ENCODE data around the gene LIG3.
"Not testable (repeated sequence)": the region's sequence is repeated elsewhere in the genome, so short reads cannot be mapped to it uniquely, and the experiment has no call there.

The LIG3 gene

DNA sequence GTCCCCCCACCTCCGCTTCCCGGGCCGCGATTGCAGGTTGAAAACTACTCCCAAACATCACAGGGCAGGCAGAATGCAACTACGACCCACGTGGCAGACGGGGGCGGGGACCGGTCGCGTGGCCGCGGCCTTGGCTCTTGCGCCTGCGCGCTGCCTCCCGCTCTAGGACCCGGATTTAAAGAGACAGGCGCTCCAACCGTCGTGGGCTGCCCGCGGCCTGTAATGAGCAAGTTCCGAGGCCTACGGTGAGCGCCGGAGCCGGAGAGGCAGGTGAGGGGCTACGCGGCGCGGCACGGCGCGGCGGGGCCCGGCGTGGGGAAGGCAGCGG, at the start of gene LIG3:
Gene LIG3 (plus strand): TSS at position 160 of the 328 bp plus-strand sequence. CDS start 2,494 bp downstream, outside the sequence.
- peak; percentile 89 for DNase-seq (ENCODE audit: low spot score)

DNA sequence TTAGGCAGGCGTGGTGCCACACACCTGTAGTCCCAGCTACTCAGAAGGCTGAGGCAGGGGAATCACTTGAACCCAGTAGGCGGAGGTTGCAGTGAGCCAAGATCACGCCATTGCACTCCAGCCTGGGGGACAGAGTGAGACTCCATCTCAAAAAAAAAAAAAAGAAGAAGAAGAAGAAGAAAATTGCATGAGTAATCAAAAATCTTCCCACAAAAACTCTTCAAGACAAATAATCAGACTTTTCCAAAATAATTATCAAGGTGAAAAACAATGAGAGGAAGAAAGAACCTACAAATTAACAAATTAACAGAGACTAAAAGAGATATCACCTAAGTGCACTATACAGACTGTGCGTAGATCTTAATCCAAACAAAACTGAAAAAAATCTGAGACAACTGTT, 29.5 kb upstream of the LIG3 start:
- not testable (repeated sequence) for DNase-seq (ENCODE audit: low spot score)

DNA sequence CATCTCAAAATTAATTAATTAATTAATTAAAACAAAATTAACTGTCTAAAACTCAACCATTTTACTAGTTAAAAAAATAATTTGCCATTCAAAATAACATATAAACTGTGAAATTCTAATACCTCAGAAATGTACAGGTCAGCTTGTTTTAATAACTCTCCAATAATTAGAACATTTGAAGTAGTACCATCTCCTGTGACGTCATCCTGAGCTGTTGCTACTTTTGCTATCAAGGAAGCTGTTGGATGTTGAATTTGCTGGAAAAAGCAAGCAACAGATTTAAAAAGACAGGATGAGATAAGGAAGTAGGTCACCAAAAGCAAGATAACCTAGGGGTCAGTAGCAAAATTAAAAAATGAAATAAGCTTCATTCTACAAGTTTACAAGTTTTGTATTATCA, 21.9 kb upstream of the LIG3 start:
- DNase-seq (ENCODE audit: low spot score) = no peak

DNA sequence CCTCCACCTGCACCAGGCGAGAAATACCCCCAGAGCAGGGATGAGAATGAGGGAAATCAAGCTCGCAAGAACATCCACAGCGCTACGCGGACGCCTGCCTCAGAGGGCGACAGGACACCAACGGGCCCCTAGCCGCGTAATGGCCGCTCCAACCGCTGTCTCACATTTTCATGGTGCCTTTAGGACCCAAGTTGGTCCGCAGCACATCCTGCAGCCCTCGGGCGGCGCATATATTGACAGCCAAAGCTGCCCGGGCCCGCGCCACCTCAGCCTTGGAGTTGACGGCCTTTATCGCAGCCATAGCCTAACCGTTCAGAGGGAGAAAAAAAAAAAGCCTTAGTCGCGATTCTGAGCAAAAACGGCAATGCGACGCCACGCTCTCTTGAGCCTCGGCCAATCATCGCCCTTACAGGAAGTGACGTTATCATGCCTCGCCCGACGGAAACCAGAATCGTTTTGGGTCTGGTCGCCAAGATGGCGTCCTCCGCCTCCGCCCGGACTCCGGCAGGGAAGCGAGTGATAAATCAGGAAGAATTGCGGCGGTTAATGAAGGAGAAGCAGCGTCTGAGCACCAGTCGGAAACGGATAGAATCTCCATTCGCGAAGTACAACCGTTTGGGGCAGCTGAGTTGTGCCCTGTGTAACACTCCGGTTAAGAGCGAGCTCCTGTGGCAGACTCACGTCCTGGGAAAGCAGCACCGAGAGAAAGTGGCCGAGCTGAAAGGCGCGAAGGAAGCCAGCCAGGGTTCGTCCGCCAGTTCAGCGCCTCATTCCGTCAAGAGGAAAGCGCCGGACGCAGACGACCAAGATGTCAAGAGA, 19.0 kb upstream of the LIG3 start, which contains the start of the genes CCT6B and ZNF830:
Gene CCT6B (minus strand): TSS at position 368 of the 819 bp plus-strand sequence. CDS start 67 bp downstream, at position 301.
Gene ZNF830 (plus strand): TSS at position 448 of the 819 bp plus-strand sequence. CDS start 27 bp downstream, at position 475.
- DNase-seq (ENCODE audit: low spot score) = peak; percentile 93

DNA sequence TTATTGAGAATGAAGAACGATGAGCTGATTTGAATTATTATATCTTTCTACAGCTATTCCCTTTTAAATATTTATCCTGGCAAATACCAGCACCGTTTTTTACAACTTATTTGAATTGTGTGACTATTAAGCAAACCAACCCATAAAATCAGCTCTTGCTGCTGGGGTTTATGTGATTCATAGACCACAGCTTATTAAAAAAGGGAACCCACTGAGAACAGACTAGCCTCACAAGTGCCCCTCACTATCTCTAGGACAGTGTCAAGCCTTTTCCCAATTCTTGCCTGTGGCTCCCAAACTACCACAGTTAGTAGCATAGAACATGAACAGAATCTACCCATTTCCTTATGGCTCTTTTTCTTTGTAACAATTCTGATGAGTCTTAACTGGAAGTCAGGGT, 6.1 kb upstream of the LIG3 start:
- DNase-seq (ENCODE audit: low spot score) = no peak

DNA sequence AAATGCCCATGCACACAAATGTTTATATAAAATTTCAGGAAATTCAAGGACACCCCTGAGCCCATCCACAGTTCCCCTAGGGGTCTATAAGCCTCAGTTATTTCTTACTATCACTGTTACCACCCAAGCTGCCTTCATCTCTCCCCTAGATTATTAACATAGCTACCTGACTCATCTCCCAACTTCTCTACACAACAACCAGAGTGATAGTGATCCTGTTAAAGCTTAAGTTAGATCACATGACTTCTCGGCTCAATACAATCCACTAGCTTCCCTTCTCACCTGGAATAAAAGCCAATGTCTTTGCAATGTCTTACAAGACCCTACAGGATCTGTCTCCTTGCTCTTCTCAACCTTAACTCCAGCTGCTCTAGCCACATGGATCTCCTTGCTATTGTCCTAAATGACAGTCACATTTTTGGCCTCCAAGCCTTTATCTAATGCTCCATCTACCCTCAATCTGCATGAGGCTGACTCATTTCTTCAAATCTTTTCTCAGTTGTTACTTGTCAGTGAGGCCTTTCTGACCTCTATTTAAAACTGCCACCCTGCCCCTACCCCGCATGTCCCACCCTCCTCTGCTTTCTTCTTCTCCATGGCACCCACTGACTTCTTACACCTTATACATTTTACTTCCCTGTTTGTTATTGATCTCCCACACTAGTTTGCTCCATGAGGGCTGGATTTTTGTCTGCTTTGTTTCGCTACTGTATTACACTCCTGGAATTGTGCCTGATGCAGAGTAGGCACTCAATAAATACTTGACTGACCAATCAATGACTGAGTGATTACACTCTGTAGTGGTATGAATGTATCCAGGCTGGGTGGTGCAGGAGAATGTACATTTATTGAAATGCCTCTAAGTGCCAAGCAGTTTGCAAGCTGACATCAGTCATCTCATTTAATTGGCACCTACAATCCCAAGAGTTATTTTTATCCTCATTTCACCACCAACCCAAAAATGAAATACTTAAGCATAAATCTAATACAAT, 5.2 kb upstream of the LIG3 start:
- no peak for DNase-seq (ENCODE audit: low spot score)

DNA sequence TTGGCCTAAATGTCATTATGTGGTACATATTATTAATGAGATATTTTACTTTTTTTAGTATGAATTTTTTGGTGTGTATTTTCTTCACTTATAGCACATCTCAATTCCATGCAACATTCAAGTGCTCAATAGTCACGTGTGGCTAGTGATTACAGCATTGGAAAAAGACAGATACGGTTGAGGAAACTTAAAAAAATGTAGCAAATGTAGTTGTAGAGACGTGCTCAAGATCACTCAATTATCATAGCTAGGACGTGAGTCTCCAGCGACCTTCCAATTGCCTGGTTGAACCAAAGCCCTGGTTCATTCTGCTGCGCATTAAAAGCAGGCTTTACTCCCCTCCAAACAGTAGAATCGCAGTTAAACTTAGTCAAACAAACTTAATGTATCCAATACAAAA, 1.2 kb upstream of the LIG3 start:
- no peak for DNase-seq (ENCODE audit: low spot score)

DNA sequence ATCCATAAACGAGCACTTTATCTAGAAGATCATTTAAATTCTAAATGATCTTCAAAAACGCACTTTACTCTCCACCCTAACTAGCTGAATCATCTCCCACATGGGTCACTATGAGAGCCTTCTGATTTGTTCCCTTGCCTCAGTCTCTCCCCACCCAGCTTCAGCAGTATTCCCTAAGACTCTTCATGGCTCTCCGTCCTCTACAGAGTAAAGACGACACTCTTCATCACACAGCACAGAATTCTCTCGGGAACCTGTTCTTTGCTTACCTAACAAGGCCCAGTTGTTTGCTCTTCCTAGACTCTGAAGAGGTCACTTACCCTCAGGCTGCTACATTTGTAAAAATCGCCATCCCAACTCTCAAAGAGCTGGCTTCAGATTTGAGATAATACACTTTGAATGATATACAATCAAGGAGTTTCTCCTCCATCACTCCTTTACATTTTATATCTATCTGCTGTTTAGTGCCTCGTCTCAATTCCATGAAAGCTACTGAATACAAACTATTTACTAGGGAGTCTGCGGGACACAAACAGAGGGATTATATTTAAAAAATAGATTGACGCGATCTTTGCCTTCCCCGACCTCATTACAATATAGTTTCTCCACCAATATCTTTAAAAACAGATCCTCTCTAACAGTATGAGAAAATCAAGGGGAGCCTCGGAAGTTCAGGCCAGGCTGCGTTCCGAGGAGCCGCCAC, 511 bp upstream of the LIG3 start:
- no peak for DNase-seq (ENCODE audit: low spot score)

DNA sequence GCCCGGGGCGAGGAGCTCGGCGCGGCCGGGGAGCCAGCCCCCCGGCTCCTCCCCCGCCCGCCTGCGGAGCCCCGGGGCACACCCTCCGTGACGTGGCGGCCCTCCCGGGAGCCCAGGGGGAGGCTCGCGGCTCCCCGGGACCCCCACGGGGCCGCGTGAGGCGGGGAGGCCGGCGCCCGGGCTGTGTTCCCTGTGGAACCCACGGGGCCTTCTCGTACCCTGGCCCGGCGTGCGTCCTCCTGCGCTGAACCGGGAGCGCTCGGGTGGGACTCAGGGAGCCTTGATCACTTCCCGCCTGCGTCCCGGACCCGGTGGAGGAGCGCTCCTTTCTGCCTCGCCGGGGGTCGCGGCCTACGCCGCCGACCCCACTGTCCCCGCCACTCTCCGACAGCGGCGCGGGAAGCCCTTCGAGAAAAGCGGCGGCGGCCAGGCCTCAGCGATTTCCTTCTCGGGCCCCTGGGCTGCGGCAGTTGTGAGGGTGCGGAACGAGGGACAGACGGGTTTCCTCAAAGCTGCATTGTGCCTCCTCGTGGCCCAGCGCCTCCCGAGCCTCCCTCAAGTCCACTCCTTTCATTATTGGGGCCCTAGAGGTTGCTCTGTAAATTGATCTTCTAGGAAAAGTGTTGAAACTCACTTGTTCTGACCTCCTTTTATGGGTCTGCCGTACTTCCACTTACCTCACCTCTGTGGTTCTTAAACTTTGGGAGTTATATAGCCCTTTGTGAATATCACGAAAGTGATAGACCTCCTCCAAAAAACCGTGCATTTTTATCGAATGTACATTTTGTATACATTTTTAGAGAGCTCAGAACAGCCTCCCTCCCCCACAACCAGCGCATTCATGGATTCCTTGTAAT, 597 bp downstream of the LIG3 start:
- peak; percentile 82 for DNase-seq (ENCODE audit: low spot score)

DNA sequence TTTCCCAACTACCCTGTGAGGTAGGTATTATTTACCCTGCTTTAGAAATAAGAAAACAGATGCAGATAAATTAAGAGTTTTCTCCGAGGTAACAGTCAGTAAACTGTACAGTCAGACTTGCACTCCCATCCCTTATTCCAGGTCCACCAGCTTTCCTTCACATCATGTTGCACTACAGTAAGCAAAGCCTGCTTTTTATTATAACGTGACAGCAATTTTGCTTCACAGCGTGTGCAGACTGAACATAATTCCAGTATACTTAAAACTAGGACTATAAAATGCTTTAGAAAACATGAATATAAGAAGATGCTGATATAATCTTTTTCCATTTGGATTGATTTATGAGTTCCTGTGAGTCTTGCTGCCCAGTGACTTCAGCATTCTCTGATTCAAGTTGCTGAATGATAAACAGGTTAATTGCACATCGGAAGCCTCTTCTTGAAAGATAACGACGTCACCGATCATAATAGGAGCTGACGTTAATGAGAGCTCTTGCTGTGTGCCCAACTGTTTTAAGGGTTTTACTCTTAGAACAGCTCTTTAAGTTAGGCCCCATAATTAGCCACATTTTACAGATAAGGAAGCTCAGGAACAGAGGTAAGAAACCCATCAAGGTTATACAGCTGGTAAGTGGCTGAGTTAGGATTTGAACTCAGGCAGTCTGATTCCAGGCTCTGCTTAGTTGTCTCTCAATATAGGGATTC, 1.4 kb downstream of the LIG3 start:
- DNase-seq (ENCODE audit: low spot score) = no peak

DNA sequence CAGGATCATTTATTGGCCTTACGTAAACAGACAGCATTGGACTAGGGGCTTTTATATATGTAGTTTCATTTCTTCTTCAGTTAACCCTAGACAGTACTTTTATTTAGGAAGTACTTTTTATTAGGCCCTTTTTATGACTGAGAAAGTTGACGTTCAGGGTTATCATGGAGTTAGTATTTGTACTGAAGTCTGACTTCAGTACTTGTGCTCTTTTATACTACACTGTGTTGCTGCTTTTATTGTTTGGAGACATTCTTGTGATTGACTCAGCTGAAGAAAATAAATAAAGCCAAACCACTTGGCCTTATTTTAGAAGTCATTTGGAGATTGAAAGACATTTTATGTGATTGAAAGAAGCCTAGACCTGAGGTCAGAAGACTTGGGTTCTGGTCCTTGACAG, 6.9 kb downstream of the LIG3 start:
- no peak for DNase-seq (ENCODE audit: low spot score)

DNA sequence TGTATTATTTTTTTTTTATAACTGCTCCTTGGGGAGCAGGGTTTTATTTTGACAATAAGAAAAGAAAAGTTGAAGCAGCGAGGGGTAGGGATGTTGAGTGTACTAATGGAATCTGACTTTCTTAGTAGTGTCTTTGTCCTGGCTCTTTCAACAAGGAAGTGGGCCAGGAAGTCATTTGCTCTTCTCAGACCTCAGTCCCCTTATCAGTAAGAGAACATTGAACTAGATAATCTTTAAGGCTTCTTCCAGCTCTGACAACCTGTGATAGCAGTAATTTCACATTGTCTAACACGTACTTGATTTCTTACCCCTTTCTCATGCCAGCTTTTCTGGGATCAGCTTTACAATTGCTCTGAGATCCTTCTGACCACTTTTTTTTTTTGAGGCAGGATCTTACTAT, 8.3 kb downstream of the LIG3 start:
- DNase-seq (ENCODE audit: low spot score) = no peak

DNA sequence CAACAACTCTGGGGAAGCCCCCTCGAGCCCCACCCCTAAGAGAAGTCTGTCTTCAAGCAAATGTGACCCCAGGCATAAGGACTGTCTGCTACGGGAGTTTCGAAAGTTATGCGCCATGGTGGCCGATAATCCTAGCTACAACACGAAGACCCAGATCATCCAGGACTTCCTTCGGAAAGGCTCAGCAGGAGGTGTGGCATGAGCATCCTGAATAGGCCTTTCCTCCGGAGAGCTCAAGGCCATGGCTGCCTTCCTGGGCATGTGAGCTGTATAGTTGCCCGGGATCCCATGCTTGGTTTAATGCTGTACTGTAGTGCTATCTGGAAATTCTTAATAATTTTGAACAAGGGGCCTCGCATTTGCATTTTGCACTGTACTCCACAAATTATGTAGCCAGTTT, 9.2 kb downstream of the LIG3 start:
- DNase-seq (ENCODE audit: low spot score) = no peak

DNA sequence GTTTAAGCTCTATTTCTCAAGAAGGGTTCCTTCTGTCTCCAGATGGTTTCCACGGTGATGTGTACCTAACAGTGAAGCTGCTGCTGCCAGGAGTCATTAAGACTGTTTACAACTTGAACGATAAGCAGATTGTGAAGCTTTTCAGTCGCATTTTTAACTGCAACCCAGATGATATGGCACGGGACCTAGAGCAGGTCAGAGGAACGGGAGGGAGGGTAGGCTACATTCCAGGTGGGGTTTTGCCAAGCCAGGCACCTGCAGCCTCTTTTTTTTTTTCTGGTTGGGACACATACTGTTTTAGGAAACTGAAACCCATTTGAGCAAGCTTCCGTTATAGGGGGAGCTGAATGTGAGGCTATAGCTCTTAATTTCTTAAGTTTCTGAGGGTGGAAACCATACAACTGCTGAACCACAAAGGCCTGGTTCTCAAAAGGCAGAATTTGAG, 10.6 kb downstream of the LIG3 start:
- no peak for DNase-seq (ENCODE audit: low spot score)

DNA sequence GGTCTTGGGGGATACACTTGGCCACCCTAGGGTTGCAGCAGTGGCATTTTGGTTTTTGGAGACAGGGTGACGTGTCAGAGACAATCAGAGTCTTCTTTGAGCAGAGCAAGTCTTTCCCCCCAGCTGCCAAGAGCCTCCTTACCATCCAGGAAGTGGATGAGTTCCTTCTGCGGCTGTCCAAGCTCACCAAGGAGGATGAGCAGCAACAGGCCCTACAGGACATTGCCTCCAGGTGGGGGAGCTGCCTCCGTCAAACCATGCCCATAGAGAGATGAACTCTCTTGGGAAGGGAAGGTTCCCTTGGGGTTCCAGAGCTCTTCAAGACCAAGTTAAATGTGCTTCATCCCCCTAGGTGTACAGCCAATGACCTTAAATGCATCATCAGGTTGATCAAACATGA, 11.3 kb downstream of the LIG3 start:
- no peak for DNase-seq (ENCODE audit: low spot score)

DNA sequence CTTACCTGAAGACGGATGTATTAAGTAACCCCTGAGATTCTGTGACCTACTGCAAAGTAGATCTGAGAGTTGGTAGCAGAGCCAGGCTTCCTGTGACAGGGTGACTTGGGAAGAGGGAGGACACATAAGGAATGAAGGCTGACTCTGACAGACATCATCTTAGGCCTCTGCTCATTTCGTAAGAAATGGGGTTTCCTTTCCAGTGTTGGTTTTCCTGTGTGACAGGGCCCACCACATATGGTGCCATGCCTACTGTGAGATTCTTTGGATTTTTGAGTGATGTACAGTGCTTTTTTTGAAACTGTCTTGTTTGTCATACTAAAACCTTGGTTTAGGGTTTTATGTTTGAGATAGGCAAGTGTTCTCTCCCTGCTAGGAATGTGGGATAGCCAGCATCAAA, 12.7 kb downstream of the LIG3 start:
- no peak for DNase-seq (ENCODE audit: low spot score)

DNA sequence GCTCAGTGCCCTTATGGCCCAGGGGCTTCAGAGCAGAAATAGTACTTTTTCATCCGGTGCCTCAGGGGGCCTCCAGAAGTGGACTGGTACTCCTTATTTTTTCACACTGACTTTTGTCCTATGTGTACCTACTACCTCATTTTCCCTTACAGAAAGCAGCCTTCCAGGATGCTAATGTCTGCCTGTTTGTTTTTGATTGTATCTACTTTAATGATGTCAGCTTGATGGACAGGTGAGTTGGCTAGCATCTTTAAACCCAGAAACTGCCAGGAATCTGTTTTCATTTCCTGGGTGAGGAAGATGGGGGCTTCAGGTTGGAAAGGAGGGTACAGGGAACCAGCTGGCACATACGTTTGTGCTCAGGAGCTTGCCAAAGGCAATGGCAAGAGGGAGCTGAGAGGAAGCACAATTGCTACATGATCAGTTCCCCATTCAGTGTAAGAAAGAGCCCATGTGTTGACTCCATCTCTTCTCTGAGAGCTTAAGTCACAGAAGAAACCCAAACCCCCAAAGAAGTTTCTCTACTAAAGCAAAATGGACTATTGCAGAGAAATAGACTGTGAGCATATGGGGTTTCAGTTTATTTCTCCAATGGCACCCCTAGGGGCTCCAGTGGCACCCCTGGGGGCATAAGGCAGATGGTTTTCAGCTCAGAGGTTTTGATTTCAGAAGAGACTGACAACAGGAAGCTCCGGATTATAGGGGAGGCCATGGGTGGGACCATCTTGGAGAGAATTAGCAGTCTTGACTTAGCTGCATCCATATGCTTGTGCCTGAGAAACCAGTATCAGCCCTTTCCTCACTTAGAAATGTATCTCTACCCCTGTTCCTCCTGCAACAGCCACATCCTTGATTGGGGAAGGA, 16.3 kb downstream of the LIG3 start:
- no peak for DNase-seq (ENCODE audit: low spot score)

DNA sequence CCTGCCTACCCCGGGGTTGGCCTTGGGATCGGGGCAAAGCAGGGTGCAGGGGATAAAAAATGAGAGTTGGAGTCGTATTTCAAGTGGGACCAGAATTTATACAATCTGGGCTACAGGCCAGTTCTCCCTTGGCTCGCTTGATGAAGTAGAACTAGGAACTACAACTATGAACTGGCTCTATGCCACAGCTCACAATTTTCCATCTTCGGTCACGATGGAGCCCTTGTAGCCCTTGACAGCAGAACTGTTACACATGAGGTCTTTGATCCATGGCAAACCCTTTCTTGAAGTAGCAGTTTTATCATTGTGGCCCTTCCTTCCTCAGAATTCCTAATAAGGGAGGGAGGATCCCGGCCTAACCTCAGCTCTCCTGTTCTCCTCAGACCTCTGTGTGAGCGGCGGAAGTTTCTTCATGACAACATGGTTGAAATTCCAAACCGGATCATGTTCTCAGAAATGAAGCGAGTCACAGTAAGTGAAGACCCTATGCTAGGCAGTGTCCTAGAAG, 17.1 kb downstream of the LIG3 start:
- no peak for DNase-seq (ENCODE audit: low spot score)

DNA sequence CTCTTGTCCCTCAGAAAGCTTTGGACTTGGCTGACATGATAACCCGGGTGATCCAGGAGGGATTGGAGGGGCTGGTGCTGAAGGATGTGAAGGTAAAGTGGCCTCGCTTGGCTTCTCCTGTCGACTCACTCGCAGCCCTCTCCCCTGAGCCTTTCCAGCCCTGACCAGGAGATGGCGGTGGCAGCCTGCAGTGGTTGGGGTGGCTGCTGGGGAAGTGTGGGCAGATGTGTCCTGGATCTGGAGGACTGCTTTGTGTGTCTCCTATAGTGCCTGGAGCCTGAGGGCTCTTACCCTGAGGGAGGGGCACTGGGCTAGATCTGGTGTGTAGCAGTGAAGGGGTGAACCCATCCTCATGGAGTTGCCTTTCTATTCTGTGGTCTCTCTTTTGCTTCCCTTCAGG, 17.9 kb downstream of the LIG3 start:
- peak; percentile 70 for DNase-seq (ENCODE audit: low spot score)

Measured in putamen (tissue), 1 donor.